HG03108 (cell line): ENCODE results near the gene DHRSX.
"Not testable (repeated sequence)": the region's sequence is repeated elsewhere in the genome, so short reads cannot be mapped to it uniquely, and the experiment has no call there.

ENCODE experiments used
- ATAC-seq: cut with Tn5 transposase; IDR thresholded peaks from one replicate; pipeline ENCODE4 v1.9.1; 2021; ENCODE audit warnings: moderate library complexity; ENCODE audit not compliant: unreplicated experiment

The DHRSX gene

DNA sequence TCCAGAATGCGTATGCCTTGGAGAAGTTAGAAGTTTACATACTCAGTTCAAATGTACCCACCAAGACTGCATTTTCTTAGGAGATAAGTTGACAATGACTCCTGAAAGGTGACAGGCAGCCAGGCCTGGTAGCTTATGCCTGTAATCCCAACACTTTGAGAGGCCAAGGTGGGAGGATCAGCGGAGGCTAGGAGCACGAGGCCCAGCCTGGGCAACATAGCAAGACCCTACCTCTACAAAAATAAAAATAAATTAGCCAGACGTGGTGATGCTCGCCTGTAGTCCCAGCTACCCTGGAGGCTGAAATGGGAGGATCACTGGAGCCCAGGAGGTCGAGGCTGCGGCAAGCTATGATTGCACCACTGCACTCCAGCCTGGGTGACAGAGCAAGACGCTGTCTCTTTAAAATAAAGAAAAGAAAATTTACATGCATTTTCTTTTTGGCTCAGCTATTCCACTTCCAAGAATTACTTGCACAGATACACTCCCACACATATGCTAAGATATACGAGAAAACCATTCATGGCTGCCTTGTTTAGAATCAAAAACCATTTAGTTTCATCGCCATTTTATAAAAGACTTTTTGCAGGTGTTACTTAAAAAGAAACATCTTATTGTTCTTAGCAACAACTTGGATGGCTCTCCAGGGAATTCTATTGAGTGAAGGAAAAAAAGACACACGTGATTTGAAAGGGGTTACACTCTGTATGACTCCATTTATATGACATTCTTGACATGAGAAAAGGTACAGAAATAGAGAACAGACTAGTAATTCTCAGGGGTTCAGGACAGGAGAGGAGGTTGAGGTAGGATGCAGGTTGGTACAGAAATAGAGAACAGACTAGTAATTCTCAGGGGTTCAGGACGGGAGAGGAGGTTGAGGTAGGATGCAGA is 66.3 kb downstream of the DHRSX start:
- ATAC-seq, result no peak

DNA sequence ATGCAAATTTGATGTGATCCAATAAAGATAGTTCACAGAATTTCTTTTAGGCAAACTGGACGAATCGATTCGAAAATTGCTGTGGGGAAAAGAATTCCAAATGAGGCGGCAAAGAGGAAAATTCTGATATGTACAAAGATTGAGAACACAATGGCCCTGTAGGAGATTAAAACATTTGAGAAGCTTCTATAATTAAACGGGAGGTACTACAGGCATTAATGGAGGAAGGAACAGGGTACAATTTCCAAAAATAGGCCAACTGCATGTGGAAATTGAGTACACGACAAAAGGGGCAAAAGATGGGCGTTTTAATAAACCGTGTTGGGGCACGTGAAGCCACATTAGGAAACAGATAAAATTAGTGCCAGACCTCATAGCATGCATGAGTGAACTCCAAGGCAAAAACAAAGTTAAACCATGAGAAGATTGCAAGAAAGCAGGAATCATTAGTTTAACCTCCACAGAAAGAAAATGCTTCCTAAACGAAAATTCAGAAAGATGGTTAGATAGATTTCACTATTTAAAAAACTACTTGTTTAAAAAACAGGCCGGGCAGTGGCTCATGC is 68.4 kb downstream of the DHRSX start:
- no peak for ATAC-seq

DNA sequence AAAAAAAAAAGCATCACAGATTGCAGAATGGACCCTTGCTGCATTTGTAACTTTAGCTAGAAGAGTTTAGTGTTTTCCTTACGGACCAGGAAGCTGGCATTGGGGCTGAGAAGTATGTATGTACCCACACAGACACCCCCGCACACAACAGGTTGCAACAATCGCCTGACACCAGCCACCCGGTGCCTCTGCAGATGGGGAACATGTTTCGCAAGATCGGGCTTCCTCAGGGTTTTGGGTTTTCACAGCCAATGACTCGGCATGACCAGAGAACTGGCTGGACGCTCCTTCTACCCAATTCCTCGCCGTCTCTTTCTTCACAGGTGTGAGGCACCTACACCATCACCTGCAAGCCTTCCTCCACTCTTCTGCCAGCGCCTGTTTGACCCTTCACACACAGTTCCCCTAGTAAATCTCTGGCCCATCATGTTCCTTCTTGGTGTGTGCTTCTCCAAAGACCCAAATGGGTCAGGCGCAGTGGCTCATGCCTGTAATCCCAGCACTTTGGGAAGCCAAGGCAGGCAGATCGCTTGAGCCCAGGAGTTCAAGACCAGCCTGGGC is 70.4 kb downstream of the DHRSX start:
- no peak for ATAC-seq

DNA sequence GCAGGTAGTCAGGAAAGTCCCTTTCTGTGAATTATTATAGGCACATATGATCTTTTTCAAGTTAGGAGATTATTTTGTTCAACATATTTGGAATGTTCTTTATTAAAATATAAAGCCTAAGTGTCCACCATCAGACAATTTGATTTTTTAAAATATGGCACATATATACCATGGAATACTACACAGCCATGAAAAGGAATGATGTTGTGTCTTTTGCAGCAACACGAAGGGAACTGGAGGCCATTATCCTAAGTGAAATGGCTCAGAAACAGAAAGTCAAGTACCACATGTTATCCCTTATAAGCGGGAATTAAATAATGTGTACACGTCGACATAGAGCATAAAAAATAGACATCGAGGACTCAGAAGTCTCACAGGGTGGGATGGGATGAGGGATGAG is 73.0 kb downstream of the DHRSX start:
- ATAC-seq, result no peak

DNA sequence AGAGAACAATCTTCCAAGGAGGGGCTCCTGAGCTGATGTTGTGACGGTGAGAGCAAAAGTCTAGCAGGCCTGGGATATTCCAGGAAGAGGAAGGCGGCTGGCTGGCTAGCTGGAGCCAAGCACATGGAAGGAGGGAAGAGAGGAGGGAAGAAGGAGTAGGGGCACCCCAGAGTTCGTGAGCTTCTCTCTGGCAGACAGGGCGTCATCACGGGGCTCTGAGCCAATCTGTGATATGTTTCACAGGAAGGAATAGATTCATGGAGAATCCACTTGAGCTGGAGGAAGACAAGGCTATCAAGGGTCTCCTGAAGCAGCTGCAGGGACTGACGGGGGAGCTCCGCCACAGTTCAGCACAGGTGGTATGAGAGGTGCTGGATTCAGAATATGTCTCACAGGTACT is 73.6 kb downstream of the DHRSX start:
- no peak for ATAC-seq

DNA sequence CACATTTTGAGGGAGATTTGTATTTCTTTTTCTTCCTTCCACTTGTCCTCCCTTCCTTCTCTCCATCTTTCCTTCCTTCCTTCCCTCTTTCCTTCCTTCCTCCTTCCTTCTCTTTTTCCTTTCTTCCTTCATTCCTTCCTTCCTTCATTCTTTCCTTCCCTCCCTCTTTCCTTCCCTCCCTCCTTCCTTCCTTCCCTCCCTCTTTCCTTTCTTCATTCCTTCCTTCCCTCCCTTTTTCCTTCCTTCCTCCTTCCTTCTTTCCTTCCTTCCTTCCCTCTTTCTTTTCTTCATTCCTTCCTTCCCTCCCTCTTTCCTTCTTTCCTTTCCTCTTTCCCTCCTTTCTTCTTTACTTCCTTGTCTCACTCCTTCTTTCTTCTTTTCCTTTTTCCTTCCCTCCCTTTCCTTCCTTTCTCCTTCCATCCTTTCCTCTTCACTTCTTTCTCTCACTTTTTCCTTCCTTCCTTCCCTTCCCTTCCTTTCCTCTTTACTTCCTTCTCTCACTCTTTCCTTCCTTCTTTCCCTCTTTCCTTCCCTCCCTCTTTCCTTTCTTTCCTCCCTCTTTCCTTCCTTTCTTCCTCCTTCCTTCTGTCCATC is 74.4 kb downstream of the DHRSX start:
- no peak for ATAC-seq

DNA sequence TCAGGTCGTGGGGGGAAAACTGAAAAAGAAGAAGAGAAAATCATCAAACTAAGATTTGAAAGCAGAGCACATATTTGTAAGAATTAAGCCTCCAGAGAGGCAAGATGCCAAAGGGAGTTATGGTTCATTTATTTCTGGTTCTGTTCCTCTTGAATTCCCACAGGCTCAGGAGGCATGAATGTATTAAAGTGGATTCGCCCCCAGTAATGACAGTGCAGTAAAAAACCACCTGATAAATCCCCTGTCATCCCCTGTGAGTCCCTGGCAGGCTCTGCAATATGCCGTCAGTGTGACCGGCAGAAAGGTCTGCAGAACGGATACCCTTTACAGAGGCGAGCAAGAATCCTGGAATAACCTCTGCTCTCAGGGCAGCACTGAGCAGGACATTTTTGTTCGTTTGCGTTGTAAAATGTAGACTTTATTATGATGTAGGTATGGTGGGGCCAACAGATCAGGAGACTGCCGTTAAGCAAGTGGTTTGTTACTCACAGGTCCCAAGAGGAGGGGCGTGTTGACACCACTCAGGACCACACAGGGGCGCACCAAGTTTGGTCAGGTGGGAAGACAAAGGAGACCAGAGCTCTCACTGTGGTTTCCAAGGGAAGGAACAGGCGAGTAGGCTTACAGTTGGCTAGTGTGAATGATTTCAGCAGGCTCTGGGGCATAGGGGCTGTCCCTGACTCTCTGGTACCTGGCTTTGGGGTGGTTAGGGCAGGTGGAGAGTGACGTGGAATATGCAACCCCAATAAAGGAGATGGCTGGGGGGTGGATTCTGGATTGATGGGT is 75.3 kb downstream of the DHRSX start:
- no peak for ATAC-seq

DNA sequence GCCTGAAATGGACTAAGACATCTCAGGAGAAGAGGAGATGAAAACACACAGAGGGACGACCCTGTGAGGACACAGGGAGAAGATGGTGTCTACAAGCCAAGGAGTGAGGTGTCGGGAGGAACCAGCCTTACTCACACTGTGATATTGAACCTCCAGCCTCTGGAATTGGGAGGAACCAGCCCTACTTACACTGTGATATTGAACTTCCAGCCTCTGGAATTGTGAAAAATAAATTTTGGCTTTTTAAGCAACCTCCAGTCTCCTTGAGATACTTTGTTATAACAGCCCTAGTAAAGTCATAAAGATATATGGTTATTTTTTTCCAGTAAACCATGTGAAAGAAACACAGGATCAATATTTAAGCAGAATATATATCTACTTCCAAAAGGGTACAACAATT is 76.5 kb downstream of the DHRSX start:
- ATAC-seq, result no peak

DNA sequence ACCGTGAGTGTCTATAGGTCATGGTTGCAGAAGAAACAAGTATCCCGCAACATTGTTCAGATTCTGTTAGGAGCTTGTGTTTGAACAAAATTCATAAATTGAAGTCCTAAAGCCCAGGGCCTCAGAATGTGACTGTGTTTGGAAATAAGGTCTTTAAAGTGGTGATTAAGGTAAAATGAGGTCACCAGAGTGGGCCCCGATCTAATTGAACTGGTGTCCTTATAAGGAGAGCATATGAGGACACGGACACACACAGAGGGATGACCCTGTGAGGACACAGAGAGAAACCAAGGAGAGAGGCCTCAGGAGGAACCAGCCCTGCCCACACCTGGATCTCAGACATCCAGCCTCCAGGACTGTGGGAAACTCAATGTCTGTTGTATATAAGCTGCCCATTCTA is 76.9 kb downstream of the DHRSX start:
- ATAC-seq, result no peak

DNA sequence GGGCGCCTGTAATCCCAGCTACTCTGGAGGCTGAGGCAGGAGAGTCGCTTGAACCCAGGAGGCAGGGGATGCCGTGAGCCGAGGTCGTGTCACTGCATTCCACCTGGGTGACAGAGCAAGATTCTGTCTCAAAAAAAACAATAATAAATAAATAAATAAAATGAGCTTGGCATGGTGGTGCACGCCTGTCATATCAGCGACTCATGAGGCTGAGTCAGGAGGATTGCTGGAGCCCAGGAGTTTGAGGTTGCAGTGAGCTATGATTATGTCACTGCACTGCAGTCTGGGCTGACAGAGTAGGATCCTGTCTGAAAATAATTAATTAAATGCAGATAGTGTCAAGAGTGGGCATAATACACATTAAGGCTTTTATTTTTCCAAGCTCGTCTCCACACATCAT is 77.5 kb downstream of the DHRSX start:
- no peak for ATAC-seq

DNA sequence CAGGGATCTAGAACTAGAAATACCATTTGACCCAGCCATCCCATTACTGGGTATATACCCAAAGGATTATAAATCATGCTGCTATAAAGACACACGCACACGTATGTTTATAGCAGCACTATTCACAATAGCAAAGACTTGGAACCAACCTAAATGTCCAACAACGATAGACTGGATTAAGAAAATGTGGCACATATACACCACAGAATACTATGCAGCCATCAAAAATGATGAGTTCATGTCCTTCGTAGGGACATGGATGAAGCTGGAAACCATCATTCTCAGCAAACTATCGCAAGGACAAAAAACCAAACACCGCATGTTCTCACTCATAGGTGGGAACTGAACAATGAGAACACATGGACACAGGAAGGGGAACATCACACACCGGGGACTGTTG is 81.4 kb downstream of the DHRSX start:
- not testable (repeated sequence) for ATAC-seq

DNA sequence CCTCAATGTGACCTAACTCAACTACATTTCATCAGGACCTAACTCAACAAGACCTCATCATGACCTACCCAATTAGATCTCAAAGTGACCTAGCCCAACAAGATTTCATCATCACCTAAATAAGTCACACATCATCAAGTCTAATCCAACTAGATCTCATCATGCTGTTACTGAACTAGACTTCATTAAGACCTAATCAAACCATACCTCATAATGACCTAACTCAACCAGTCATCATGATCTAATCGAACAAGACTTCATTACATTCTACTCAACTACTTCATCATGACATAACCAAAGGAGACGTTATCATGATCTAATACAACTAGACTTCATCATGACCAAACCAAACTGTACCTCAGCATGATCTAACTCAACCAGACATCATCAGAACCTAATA is 82.8 kb downstream of the DHRSX start:
- no peak for ATAC-seq

DNA sequence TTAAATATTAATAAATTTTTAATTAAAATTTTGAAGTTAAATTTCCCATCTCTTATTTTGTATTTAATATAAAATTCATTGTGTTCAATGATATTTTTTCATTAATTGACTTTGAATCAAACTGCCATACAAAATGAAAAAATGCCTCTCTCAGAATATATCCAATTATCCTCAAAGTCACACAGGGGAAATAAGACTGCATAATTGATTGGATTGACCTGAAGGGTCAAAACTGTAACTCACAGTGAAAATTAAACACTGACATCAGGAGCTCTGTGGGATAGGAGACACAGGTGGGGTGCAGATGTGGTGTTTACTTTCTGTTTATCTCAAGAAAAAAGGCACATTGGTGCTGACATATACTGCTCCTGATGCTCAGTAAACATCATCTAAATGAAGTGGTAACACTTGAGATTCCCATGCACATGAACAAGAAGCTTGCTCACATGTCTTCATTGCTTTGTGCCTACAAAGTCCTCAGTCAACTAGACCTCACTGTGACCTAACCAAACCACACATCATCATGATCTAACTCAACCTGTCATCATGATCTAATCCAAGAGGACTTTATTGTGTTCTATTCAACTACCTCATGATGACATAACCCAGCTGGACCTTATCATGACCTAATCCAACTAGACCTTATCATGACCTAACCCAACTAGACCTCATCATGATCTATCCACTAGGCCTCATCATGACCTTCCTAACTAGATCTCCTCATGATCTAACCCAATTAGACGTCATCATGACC is 83.7 kb downstream of the DHRSX start:
- no peak for ATAC-seq

DNA sequence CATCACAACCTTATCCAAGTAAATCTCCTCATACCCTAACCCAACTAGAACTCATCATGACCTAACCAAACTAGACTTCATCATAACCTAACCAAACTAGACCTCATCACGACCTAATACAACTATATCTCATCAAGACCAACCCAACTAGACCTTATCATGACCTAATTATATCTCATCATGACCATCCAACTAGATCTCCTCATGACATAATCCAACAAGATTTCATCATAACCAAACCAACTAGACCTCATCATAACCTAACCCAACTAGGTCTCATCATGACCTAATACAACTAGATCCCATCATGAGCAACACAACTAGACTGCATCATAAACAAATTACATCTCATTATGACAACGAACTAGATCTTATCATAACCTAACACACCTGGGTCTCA is 86.4 kb downstream of the DHRSX start:
- no peak for ATAC-seq

DNA sequence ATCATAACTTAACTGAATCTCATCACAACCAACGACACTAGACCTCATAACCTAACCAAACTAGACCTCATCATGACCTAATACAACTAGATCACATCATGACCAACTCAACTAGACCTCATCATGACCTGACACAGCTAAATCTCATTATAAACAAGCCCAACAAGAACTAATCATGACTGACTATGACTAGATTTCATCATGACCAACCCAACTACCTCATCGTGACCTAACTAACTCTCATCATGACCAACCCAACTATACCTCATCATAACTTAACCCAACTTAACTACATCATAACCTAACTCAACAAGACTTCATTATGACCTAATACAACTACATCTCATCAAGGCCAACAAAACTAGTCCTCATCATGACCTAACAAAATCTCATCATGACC is 86.8 kb downstream of the DHRSX start:
- ATAC-seq, result no peak

DNA sequence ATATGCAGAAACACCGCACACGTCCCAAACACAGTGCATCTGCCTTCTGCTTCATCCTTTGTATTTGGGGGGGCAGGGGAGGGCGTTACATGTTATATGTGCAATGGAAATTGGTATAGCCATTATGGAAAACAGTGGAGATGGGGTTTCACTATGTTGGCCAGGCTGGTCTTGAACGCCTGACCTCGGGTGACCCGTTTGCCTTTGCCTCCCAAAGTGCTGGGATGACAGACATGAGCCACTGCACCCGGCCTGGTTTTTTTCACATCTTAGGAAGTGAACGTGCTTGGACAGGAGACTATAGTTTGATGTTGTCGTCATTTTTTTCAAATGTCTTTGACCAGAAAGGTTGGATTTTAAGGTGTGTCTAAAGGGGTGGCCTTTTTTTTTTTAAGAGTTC is 88.6 kb downstream of the DHRSX start:
- ATAC-seq, result no peak

DNA sequence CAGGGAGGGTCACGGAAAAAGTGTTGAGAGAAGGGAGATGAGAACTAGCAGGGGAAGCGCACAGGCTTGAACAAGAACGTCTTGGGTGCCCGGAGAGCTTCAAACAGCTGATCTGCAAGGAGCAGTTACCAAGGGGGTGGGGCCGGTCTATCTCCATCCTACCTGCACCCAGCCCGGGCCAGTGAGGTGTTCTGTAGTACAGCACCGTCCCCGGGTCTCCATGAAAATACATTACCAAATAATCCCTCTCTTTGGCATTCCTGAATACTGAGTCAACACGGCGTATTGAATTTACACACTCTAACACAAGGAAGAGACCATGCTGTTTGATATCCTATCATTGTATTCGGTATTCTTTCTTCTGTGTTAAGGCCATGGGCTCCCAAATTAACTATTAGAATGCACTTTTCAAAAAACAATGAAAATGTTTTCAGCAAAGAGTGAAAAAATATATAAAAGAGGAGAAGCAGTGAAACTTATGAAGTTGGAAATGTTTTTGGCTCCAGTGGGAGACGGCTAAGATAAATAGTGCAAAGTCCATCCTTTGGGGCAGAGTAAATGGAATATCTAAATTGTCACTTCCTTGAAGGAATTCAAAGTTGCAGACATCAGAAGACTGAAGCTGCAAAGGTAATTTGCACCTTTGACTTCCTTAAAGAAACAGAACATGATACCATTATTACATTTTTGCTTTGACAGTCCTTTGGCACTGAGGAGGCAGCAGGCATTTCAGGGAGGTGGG is 90.3 kb downstream of the DHRSX start:
- ATAC-seq, result no peak

DNA sequence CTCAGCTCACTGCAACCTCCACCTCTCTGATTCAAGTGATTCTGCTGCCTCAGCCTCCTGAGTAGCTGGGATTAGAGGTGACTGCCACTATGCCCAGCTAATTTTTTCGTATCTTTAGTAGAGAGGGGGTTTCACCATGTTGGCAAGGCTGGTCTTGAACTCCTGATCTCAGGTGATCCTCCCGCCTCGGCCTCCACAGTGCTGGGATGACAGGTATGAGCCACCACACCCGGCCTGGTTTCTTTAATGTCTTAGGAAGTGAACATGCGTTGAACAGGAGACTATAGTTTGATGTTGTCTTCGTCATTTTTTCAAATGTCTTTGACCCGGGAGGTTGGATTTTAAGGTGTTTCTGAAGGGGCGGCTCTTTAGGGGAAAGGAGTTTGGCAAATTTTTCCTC is 91.0 kb downstream of the DHRSX start:
- ATAC-seq, result no peak

DNA sequence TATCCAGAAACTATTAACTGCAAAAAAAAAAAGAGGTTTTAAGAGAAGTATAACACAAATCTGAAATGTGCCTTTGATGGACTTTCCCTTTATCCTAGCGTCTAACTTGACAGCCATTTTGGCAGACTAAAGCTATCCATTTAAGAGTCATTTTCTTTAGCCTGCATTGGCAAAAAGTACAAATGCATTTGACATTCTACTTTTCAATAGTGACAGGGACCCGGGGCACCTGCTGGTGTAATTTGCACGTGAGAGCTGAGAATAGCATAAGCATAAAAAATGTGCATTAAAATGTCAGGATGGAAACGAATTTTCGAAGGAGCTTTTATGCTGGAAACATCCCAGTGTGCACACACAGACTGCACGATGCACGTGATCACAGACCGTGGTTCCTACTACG is 91.9 kb downstream of the DHRSX start:
- ATAC-seq, result no peak
